NOMO-1 treated with dmso at 0.1 percent for 144 hours (cell line): Measurements from ENCODE around the gene DSN1.

Source experiments
- DNase-seq: peaks from one replicate; lab custom pipeline; 2025; ENCODE audit not compliant: unreplicated experiment; lab: John Stamatoyannopoulos, UW

DSN1 gene

DNA sequence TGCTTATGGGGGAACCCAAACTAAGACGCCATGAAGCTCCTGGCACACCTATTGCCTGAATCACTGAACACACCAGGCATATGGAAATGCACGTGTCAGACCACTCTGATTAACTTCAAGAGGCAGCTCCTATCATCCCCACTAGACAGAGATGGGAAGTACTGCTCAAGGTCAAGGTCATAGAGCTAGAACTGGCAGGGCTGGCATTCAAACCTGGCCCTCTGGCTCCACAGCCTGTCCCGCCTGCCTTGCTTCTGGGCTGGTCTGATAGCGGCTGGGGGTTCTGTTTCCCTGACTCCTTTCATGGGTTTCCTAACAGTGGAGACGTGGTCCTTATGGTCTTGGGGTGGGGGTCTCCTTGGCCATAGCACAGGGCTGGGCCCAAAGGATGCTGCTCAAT is 22.6 kb upstream of the DSN1 start:
- no peak for DNase-seq

DNA sequence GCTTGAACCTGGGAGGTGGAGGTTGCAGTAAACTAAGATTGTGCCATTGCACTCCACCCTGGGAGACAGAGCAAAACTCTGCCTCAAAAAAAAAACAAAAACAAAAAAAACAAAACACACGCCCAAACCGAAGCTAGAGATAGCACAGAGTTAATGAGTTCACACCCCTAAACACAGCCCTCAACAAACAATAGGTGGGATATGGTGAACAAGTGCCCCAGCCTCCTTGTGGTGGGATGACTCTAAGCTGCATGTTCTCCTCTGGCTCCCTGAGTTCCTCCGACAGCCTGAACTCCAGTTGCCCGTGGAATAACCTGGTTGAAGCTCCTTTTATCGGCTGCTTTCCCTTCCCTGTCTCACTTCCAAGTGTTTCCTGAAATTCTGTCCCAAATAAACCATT is 22.1 kb upstream of the DSN1 start:
- no peak for DNase-seq

- DNase-seq: no peak
Observed at GRCh38 chr20:36794116-36794474, 20.5 kb upstream of the DSN1 start.

- DNase-seq: no peak
Observed at GRCh38 chr20:36793294-36794115, 19.9 kb upstream of the DSN1 start.

- DNase-seq: peak; percentile 12
Observed at GRCh38 chr20:36792422-36792821, 18.9 kb upstream of the DSN1 start.

GRCh38 chr20:36791862-36792261 is 18.3 kb upstream of the DSN1 start:
- DNase-seq: no peak

DNA sequence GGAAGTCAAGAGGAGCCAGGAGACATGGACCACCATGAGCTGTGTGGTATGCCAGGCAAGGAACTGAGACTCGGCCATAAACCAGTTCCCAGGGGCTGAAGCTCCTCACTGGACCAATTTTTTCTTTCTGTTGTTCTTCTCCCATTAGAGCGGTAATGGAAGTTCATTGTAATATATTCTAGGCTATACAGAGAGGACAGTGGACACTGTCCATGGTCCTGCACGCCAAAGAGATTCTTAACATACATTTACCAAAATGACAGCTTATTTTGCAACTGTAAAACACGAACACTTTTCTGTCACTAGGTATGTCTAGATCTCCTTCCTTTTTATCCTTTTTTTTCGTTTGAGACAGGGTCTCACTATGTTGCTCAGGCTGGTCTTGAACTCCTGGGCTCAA is 13.1 kb upstream of the DSN1 start:
- no peak for DNase-seq

DNA sequence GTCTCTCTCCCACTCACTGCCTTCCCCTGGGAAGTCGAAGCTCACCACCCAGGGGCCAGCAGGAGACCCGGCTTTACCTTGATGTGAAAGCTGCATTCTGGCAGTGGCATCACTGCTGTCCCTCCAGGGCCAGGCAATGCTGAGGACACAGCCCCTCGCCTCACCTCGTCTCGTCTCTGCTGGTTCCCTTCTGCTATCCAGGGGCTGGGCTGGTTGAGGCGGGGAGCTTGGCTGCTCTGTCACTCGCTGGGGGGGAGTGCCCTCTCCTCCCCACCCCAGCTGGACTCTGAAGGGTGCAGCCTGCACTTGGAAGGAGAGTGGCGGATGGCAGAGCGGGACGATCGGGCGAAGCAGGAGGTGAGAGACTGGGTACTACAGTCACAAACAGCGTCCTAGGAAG is 12.7 kb upstream of the DSN1 start:
- no peak for DNase-seq

DNA sequence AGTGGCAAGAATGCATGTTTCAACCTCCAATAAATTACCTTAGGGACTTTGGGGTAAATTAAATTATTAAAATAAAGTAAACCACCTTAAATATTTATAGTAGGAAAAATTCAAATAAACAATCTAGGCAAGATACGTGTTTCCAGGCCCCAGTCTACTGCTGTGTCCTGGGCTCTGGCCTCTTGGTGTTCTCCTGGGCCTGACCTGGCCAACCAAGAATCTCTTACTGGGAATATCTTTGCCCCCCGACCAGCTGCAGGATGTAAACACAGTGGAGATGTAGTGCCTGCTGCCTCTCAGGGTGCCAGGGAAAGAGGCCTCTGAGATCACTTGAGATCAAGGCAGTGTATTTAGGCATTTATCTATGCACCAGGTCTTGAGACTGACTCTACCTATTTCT is 11.7 kb upstream of the DSN1 start:
- DNase-seq: no peak

- DNase-seq: no peak
Observed at GRCh38 chr20:36784900-36785299, 11.3 kb upstream of the DSN1 start.

DNA sequence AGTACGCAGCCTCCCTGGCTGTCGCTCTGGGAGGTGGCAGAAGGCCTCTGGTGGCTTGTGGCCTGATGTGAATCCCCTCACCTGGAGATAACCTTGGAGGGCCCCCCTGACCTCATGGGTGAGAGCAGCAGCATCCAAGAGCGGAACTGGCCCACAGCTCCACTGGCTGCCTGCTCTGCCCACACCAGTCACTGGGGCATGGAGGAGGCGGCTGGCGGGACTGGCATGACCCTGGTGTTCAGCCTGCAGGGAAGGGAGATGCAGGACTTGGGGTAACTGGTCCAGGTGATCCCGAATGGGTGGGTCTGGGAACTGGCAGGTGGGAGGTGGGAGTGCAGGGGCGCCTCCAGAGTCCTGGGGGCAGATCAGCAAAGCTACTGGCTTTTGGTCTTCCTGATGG is 10.6 kb upstream of the DSN1 start:
- DNase-seq: no peak

GRCh38 chr20:36779656-36780025 is 6.1 kb upstream of the DSN1 start:
- no peak for DNase-seq

- no peak for DNase-seq
Observed at GRCh38 chr20:36778831-36779655, 5.5 kb upstream of the DSN1 start.

DNA sequence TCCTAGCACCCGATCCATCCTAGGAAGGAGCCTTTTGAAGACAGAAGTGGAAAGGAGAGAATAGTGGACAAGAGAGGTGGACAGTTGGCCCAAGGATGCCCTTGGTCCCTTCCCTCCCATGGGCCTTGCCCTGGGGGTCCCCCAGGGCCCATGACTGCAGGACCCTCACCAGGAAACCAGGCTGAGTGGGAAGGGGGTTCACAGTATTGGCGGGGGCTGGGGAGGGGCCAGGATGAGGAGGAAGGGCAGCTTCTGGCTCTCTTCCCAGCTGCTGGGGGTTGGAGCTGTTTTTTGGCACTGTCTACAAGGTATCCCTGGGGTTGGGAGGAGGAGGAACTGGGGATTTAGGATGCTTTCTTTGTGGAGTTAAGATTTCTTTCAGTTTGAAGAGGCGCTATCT is 4.0 kb upstream of the DSN1 start:
- no peak for DNase-seq

- no peak for DNase-seq
Observed at GRCh38 chr20:36777167-36777566, 3.6 kb upstream of the DSN1 start.

DNA sequence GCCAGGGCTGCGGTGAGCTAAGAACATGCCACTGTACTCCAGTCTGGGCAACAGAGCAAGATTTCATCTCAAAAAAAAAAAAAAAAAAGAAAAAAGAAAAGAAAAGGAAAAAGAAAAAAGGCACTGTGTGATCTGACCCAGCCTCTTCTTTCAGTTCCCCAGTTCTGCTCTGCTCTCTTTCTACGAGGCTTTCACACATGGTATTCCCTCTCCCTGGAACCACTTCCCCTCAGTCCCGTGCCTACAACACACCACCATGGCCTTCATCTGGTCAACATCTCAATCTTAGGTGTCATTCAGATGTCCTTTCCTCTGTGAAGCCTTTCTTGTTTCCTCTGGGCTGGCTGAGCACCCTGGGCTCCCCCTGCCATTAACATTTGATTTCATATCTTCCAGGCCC is 2.3 kb upstream of the DSN1 start:
- DNase-seq: no peak

DNA sequence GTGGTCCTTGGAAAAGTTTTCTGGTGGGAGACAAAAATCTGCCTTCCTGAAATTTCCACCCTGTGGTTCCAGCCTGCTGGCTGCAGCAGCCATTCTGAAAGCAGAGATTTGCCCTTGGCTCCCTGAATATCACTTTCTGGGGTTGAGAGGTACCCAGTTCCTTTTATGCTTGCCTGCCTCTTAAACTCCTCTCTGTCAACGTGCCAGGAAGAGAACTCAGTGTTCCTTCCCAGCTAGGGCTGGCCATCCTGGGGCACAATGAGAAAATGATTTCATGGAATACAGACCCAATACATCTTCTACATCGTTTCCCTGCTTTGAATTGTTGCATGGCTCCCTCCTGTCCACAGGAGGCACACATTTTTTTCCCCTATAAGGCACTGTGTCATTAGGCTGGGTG is 1.6 kb upstream of the DSN1 start:
- no peak for DNase-seq

GRCh38 chr20:36773107-36773596 is 411 bp downstream of the DSN1 start:
- DNase-seq: no peak

DNA sequence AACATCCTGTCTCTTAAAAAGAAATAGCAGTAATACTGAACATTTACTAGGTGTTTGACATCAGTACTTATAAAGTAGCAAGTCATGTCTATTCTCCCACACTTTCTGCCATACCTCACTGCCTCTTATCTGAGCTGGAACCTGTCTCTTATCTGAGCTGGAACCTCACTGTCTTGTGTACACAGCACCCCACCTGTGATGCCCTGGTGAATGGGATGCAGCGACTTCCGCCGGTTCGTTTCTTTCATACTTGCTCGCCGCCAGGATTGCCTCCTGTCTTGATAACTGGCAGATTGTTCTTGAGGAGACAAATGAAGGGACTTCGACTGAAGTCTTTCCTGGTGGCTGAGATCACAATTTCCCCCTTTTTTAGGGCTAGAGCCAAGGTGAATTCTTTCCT is 2.9 kb downstream of the DSN1 start:
- DNase-seq: no peak

GRCh38 chr20:36768768-36769430 is 4.7 kb downstream of the DSN1 start:
- DNase-seq: no peak

DNA sequence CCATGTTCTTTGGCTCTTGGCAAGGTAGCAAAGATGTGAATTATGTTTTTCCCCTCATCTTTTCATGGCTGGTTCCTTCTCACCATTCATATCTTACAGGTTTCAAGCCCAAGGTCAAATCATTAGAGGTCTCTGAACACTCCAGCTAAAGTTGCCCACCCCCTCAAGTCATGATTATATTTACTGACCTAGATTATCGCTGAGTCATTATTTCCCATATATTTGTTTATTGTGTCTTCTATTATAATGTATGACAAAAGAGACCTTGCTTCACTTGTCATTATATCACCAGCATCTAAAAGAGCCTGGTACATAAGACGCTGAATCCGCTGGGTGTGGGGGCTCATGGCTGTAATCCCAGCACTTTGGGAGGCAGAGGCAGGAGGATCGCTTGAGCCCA is 12.4 kb downstream of the DSN1 start:
- DNase-seq: no peak

GRCh38 chr20:36760647-36761046 is 12.9 kb downstream of the DSN1 start:
- DNase-seq: no peak
